Bone marrow (tissue), 2 donors: Measurements from ENCODE around the gene CBFA2T3.

ENCODE experiments used
- DNase-seq, 2 donors: peaks; one replicate each; lab custom pipeline; 2025; lab: John Stamatoyannopoulos, UW

The CBFA2T3 gene

DNA sequence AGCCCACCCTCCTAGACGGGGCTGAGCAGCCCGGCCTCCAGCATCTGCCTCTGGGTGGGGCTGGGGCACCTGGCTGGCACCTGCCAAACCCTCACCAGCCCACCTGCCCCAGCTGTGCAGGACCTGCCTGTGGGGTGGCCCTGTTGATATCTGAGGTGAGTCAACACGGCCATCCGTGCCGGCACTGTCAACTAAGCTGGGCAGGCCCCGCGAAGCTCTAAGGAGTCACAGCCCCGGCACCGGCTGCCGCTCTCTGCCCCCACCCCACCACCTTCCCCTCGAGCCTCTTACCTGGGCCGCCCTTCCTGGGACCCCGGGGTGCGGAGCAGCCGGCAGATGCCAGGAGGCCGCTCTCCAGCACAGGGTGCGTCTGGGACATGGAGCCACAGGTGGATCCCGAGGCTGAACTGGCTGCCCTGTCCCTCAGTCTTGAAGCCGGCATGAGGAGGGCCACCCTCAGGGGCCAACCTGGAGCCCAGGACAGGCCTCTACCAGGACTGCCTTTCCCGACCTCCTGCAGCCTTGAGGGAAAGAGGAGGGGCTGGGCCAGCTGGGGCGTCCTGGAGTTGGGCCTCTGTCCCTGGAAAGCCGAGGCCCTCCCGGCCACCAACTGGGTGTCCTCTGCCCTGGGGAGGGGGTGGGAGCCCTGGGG, 515 bp downstream of the CBFA2T3 start:
- peak in 1 of 2 donors; percentile 50 for DNase-seq

DNA sequence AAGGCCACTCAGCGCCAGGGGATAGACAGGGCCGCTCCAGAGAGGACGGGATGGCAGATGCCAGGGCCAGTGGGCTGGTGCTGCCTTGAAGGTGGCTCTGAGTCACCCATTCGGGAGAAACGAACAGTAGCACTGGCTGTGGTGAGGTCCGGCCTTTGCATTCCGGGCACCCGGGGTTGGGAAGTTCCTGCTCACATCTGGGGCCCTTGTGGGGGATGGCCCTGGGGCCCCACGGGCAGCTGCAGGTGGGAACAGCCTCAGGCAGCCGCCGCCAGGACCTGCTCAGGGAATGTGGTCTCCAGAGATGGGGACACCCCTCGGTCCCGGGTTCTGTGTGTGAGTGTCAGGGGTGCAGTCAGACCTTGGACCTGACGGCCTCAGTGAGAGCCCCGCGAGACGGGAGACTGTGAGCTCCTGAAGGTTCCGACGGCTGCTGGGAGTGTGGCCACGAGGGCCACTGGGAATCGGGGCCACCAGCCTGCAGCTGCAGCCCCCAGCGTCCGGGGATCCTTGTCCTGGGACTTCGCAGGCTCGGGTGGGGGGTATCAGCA, 1.4 kb downstream of the CBFA2T3 start:
- peak; percentile 15 to 38 for DNase-seq

DNA sequence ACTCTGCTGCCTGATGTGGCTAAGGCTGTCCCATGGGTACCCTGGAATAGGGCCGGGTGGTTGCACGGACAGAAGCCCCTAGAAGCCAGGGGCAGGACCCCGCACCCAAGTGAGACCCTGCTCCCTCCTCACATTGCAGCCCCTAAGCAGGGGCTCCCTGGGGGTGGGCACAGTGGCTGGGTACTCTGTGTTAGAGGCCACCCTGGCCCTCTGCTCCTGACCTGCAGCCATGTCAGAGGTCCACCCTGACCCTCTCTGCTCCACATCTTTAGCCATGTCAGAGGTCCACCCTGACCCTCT, 2.1 kb downstream of the CBFA2T3 start:
- no peak for DNase-seq

DNA sequence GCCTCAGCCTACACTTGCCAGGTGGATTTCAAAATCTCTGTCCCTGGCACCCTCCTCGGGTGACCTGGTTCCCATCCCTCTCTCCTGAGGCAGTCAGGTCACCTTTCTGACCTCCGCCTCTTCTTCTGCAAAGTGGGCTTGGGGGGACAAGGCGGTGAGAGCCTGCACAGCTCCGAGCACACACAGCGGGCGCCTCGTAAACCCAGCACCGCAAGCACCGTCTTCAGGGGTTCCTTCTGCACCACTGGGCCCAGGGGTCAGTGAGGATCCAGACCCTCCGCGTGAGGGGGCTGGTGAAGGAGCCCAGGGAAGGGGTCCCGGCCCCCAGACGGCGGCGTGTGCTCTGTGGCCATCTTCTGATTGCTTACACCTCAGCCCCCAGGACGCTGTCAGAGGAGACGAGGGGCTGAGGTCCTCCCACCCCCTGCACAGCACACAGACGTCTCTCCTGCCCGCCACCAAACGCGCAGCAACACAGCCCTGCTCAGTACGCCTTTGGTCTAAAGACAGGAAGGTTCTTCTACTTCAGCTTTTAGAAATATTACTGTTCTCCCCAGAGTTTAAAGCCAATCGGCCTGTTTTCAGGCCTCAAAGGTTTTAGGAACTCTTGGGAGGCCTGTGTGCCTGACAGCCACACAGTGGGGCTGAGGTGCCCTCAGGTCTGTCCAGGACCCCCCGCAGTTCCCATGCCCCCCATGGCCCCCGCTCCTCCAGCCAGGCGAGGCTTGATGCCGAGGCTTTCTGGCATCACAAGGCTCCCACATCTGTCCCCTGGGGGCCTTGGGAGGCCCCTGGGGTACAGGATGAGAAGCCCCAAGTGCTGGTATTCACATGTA, 2.7 kb downstream of the CBFA2T3 start:
- DNase-seq = no peak

DNA sequence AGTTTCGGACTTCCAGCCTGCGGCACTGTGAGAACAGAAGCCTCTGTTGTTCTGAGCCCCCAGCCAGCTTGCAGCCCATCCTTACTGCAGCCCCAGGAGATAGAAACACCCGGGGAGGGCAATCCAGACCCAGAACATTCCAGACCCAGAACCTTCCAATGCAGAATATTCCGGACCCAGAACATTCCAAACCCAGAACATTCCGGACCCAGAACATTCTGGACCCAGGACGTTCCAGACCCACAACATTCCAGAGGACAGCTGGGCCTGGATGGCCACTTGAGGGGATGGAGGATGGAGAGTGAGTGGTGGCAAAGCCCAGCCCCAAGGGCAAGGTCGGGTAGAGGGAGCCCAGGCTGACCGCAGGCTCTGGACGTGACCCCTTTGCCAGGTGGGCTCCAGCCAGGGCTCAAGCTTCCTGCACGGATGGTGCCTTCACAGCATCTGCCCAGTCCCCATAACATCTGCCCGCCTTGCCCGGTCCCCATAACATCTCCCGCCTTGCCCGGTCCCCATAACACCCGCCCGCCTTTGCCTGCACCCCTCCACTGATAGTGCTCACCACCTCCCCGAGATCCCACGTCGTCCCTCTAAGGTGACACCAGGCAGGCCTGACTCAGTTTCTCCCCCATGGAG, 3.5 kb downstream of the CBFA2T3 start:
- DNase-seq = no peak

DNA sequence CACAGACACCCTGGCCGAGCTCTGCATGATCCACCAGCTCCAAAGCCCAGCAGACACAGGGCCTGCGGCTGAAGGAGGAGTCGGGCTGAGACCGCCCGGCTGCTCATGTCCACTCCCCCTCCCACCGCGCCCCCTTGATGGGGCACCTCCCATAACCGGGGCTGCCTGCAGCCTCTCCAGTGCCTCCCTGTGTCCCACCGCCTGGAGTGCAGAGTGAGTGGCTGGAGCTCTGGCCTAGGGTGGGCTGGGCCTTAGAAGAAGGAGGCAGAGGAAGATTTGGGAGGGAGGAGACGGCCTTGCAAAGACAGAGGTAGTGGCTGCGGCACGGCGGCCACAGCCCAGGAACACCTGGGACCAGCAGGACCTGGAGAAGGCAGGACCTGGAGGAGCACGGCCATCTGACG, 4.0 kb downstream of the CBFA2T3 start:
- no peak for DNase-seq

DNA sequence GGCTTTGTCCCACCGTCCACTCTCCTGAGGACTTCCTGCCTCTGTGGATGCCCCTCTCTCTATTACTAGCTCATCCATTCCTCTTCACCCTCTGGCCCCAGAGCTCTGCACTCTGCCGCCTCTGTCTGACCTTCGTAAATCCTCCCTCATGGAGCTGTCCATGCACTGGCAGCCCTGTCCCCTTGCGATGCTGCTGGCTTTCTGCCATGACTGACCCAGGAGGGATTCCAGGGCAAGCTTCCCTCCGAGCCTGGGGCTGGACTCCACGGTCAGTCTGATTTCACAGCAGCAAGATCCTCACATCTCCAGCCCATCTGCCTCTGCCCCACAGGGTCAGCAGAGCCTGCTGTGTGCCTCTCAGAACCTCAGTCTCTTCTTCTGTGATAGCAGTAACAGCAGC, 4.7 kb downstream of the CBFA2T3 start:
- no peak for DNase-seq

DNA sequence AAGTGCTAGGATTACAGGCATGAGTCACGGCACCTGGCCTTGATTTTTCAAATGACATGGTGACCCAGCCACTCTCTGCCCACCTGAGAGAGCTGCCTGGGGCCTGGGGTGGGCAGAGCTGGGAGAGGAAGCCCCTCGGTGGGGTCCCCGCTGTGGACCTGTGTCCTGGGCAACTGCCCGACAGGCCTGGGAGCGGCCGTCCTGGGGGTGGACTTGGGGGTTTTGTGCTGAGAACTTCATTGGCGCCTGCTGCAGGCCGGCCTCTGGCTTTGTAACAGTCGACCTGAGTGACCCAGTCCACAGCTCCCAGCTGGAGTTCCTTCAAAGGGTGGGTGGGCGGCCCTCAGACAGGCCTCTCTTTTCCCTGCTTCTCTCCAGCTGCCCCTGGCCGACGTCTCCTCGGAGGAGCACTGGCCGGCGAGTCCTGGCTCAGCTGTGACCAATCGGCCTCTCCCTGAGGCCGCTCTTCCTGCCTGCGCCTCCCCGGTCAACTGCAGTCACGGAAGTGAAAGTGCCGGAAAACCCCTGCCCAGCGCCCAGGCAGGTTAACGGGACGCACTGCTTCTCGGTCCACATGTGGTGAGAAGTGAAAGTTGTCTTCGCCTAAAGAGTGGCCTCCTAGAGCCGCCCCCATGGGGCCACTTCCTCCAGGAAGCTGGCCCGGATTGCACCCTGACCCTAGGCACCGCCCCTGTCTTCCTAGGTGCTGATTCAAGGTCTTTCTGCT, 5.5 kb downstream of the CBFA2T3 start:
- DNase-seq = no peak

DNA sequence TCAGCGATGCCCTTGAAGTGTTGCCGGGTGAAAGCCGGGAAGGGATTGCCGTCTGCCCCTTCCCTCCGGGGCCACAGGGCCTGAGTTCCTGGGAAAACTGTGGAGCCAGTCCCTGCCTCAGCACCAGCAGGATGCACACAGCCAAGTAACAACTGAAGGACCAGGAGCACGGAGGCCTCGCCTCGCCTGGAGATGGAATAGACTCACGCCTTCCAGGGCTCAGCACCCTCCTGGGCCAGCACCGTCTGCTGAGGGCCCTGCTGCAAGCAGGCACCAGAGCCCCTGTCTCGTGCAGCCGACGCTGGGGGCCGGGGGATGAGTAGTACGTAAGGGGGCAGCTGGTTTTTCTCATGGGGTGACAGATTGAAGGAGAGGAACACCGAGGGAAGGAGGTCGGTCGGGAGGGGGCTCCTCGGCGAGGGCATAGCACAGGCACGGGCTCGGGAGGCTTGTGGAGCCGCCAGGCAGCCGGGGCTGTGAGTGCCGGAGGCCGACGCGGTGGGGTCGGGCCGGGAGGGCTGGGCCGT, 6.4 kb downstream of the CBFA2T3 start:
- no peak for DNase-seq

DNA sequence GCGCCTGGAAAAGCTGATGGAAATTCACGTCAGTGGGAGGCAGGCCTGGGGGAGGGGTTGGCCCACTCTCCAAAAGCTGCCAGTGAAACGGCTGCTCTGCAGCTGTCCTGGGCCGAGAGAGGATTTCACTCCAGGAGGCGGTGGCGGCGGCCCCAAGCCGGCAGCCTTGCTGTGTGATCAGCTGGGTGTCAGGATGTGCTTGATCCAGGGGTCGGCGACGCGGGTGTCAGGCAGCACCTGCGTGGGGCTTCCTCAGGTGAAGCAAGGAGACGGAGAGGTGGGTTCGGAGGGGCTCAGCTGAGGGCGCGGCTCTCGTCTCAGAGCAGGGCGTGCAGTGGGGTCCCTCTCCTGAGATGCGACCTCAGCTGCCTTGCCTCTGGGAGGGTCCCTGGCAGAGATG, 7.0 kb downstream of the CBFA2T3 start:
- no peak for DNase-seq

DNA sequence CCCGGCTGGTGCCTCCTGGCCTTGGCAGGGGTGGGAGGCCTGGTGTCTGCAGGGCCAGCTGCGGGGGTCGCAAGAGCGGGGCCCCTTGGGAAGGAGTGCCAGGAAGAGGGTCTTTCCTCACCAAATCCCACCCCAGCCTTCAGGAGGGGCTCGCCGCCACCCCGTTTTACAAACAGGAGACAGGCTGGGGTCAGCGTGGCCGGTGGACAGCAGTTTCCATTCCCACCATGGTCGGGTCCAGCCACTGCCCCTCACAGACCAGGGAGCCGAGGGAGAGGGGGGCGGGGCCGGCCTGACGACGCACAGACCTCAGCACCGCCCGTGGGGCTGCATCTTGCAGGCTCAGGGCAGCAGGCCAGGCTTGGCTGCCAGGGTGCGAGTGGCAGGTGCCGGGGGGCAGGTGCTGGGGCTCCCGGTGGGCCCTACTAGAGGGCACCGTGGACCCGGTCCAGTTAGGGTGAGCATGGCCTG, 7.6 kb downstream of the CBFA2T3 start:
- DNase-seq = no peak

DNA sequence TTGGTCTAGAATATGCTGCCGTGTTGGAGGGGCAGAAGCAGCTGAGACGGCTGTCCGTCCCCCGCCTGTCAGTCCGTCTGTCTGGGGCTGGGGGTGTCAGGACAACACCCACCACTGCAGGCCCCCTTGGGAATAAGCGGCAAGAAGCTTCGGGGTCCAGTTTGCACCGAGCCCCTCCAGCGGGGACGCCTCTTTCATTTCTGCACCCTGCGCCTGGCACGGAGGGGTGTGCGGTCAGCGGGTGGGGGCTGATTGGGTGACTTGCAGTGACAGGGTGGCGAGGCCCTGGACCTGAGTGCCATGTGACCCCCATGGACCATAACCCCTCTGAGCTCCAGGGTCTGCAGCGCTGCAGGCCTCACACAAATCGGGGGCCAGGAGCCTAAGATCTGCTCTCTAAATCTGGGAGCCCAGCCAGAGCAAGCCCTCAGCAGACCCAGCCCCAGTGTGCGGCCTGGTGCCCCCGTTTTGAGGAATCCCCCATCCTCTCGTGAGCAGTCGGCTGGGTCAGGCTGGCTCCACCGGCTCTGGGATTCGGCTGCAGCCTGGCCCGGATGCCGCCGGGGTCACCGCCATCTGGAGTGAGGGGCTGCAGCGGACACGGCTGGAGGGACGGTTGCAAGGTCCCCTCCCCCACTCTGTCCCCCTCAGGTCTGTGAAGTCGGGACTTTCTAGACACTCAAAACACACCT, 8.3 kb downstream of the CBFA2T3 start:
- no peak for DNase-seq

DNA sequence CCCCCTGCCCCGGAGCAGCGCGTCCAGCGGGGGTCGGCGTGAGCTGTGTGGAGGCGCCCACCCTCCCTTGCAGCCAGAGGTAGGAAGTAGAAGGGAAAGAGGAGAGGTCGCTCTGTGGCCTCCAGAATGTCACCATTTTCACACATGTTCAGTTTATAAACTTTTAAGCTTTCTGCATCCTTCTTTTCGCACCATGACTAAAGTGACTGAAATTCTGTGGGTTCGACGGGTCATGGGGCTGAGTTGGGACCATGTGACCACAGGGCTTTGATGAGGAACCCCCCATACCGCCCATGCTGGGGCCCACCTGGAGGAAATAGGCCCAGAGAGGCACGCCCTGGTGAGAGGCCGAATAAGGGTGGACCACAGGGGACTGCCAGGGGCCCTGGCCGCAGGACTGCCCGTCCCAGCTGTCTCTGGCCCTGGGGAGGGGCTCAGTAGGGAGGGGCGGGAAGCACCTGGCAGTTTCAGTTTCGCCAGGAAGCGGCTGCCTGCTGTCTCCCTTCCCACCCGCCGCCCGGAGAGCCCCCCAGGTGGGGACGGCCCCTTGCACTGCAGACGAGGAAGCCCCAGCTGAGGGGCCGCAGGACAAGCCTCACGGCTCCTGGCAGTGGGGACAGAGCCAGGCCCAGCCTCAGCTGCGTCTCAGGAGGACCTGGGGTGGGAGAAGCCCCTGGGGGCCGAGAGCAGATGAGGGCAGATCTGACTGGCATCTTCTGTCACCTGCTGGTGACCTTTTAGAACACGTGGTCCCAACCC, 9.0 kb downstream of the CBFA2T3 start:
- DNase-seq = peak in 1 of 2 donors; percentile 5

DNA sequence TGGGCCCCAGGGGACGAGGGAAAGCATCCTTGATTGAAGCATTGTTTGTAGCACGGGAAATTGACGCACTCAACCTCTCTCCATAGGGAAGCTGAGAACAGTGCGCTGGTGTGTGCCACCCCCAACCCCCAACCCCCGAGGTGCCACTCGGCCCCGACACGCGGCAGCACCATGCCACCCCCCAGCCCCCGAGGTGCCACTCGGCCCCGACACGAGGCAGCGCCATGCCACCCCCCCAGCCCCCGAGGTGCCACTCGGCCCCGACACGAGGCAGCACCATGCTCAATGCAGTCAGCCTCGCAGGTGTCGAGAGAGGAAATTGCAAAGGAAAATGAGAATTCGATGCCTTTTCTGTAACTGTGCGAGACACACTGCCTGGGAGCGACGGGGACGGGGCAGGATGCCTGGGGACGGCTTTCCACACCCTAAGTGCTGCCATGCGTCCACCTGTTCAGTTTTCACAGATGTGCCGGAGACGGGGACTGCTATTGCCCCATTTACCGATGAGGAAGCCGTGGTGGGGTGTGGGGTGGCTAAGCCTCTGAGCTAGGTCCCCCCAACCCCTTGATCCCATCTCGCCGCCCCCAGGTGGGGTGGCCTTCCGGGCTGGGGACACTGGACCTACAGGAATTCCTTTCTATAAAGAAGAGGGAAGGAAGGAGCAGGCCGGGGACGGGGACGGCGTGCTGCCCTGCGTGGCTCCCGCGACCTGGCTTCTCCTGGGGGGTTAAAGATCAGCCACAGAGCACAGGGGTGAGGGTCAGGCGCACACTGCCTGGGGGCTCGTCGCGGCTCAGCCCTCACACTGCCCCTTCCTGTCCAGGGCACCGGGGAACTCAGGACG, 9.8 kb downstream of the CBFA2T3 start:
- DNase-seq = no peak

DNA sequence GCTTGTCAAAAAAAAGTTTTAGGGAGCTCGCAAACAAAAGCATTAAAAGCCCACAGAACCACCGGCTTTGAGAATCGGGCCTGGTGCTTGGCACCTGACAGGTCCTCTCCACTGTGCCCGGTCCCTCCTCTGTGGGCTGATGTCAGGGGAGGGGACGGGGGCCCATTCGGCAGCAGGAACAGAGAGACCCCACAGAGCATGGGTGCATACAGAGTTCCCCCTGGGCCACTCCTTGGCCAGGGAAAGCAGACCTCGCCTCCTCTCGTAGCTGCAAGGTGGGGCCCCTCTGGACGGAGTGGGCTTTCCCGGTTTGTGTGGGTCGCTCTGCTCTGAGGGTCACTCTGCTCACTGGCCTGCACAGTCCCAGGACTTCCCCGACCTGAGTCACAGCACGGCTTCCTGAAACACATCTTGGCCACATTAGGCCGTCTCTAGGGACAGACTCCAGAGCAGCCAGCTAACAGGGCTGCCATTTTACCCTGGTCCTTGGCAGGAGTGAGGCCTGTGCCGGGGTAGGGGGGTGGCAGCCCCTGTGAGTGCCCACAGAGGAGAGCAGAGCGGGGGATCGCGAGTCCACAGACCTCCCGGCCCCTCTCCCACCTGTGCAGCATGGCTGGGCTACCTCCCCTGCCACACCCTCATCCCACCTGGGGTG, 11.1 kb downstream of the CBFA2T3 start:
- DNase-seq = no peak

DNA sequence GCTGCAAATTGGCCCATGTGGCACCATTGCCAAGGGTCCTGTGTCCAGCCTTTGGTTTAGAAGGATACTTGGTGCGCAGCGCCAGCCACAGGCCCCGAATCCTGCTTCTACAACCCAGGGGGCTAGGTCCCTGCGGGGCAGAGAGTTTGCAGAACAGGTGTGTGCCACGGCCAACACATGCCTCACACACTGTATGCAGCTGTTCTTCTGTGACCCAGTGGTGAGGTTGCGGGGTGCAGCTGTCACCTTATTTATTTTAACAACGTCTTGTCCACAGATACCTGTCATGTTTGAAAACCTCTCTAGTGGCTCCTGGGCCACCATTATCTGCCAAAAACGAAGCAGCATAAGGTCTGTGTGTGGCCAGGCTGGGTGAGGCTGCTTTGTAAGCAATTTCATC, 11.6 kb downstream of the CBFA2T3 start:
- DNase-seq = no peak

DNA sequence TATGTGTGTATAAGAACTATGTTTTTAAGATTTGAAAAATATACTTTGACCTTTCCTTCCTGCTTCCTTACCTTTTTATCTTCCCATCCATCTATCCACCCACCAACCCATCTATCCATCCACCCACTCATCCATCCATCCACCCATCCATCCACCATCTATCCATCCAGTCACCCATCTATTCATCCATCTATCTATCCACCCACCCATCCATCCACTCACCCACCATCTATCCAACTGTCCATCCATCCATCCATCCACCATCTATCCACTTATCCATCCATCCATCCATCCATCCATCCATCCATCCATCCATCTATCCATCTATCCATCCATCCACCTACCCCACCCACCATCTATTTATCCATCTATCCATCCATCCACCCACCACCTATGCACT, 12.4 kb downstream of the CBFA2T3 start:
- no peak for DNase-seq

DNA sequence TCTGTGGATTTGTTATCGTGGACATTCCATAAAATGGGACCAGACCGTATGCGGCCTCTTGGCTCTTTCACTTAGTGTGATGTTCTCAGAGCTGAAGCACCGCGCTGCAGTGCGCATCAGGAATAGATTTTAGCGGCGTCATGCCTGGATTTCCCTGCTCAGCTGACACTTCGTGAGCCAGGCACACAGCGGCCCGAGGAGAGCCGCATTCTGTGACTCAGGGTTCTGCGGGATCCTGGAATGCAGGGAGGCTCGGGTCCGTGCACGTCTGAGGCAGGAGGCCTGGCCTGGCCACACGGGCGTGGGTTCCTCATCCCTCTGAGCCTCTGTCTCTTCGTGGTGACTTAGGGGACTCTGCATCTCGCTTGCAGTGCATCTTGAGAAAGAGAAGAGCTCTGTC, 13.4 kb downstream of the CBFA2T3 start:
- DNase-seq = no peak

DNA sequence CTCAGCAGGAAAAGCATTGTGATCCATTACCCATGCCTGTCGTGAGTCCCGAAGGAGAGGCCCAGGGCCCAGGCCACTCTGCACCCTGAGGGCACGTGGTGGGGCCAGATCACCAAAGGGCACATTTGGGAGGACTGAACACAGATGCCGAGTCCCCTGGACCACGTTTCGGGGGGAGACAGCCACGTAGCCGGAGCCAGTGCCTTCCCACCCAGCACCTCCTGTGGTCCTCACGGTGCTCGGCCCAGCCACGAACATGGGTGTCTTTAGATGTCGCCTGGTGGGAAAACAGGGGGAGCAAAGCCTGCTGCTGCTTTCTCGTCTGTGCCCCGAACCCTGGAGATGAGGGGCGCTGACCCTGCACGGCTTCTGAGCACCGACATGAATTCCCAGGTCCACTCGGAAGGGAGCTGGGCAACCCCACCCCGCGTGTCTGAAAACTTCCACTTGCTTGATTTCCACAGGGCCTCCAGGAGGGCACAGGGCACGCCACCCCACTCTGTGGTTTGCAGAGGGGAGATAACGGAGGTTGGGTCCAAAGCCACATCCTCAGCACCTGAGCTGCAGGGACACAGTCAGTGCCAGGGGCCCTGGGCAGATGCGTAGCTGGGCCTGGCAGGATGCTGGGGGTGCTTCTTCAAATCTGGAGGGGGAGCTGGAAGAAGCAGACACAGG, 14.4 kb downstream of the CBFA2T3 start:
- no peak for DNase-seq
